Kasumi-1 (cell line): ENCODE measurements around the gene GPR180.

Source experiments
- DNase-seq, 2 experiments: peaks; one replicate each; lab custom pipeline; 2025; lab: John Stamatoyannopoulos, UW

GPR180 gene

DNA sequence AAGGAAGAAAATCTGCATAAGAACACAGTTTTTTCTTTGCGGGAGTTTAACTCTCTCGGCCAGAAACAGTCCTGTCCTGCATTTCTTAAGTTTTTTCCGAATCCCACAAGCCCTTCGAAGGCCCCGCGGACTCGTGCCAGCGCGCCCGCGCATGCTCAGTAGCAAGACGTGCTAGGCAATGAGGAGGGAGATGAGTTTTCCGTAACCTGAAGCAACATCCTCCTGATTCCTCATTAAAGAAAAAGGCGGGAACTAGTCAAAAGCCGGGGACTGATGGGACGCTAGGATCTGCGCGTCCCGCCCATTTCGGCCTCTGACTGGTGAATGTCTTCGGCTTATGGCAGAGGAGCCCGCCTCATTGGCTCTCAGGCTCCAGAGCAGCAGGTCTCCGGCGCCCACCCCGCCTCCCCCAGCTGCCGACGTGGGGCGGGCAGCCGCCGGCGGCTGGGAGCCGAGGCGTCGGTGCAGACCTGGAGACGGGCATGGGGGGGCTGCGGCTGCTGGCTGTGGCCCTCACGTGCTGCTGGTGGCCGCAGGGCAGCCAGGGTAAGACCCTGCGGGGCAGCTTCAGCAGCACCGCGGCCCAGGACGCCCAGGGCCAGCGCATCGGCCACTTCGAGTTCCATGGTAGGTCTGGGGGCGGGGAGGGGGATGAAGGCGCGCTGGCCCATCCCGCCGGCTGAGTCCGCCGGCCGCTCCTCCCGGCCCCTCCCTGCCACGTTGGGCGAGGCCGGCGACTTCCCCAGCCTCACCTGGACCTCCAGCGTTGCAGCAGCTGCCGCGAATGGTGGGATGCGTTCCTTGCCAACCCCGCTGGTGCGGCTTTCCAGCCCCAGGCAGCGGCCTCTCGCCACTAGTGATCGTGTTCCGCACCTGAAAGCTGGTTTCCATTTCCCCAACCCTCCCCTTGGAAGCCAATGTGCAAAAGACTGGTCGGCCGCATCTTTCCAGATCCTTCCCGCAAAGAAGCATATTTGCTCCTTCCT lies at the start of gene GPR180:
Gene GPR180 (plus strand): TSS at position 412 of the 986 bp plus-strand sequence. CDS start 71 bp downstream, at position 483.
- DNase-seq, result peak; percentile 99

DNA sequence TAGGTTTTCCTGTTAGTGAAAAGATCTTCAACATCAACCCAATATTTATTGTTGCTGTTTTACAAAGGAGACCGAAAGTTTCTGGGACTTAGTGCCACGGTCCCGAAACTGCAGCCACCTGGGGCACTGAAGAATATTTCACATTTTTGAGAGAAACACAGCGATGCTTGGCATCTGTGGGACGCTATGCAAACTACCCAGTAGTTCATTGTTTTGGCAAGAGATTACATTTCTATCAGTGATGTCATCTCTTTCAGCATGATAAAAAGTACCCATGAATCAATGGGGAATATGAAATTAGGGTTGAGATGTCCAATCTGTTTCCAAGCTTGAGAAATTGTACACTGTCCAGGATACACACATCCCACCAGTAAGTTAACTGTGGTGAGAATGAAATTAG lies 49.6 kb upstream of the GPR180 start:
- no peak for DNase-seq

DNA sequence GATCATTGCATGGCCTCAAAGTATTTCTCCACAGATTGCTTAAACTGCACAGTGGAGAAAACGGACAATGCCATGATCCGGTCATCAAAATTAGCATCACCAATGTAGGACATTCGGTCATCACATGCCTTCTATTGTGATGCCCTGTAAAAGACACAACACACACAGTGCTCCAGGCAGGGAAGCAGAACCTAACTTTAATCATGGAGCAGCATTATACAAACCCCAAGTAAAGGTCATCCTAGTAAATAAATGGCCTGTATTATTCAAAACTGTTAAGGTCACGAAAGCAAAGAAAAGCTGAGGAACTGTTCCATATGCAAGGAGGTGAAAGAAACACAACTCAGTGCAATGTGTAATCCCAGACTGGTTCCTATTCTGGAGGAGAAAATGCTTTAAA lies 47.9 kb upstream of the GPR180 start:
- no peak for DNase-seq

DNA sequence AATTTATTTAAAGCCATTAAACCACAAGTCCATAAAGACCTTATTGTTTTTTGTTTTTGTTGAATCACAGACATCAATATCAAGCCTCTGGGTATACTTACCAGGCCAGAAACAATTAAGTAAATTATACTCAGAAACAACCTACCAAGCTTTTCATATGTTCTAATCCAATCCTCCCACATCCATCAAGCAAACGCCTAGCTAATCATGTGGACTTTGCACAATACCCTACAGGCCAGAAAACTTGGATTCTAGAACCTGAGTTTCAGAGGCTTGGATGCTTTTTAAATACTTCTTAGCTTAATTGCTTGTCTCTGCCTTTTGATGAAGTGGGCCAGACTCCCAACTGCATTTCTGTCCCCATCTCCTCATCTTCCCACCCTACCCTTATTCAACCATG lies 45.6 kb upstream of the GPR180 start:
- DNase-seq, result no peak

DNA sequence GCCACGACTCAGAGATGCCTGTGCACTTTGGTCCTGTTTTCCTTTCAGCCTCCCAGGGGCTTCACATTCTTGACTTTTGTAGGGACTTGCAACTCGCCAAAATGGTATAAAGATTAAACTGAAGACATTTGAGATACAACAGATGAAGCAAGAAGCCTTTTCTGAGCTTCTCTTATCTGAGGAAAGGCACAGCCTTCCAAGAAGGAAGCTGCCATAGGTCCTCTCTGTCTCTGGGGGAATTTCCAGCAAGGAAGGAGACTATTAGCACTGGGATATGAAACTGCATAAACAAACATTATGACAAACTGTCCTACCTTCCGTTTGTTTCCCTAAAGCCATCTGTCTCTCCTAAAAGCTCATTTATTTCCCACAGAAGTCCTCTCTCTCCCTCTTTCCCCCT lies 45.0 kb upstream of the GPR180 start:
- DNase-seq, result no peak

DNA sequence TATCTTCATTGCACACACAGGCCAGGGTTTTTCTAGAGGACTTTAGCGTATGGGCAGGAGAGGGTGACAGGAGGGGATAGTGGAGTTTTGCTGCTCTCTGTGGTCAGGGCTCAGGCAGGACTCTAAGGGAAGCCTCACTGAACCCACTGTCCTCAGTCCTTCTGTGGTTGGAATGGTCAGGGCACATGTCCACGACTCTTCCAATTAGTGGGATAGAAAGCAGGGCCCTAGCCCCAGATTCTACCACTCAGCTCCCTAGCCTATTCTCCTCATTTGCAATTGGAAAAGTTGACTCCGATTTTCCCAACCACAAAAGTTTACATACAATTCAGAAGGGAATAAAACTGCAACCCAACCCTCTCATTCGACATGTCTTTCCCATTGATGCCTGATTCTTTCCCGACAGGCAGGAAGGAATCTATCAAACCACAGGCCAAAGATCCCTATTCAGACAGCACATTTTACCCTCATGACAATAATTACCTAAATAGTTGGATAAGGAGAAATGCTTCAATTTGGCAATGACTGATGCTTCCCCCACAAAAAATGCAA lies 43.9 kb upstream of the GPR180 start:
- no peak for DNase-seq

DNA sequence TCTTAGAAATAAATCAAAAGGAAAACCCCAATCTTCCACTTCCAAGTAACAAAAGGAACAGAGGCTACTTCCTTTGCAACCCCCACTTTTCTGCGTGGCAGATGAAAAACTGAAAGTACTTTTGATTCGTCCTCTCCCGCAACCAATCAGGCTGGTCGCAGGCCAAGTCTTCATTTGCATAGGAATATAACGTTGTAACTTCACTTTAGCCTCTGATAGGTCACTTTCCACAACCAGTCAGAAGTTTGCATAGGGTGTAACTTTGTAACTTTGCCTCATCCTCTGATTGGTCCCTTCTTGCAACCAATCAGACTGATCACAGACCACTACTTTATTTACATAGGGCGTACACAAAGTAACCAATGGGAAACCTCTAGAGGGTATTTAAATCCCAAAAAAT lies 42.9 kb upstream of the GPR180 start:
- no peak for DNase-seq

DNA sequence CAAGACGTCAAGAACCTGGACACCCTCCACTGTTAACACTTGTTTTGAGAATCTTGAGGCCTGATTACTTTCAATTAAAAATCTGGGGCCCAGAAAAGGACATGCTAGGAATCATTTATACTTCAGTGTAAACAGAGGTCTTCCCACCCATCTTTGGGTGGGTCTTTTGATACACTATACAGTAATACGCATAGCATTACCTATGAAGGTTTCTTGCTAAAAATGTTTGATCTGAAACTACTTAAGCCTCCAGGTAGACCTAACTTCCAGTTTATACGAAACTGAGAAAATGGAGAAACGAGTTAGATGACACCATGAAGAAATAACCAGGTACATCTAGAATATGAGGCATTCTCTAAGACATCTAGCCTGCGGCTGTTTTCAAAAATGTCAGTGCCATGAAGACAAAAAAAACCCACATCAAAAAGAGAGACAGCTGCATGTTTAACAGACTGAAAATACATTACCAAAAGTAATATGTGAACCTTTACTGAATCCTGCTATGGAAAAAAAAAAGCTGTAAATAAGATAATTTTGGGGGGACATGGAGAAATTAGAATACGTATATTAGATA lies 42.3 kb upstream of the GPR180 start:
- DNase-seq, result no peak

DNA sequence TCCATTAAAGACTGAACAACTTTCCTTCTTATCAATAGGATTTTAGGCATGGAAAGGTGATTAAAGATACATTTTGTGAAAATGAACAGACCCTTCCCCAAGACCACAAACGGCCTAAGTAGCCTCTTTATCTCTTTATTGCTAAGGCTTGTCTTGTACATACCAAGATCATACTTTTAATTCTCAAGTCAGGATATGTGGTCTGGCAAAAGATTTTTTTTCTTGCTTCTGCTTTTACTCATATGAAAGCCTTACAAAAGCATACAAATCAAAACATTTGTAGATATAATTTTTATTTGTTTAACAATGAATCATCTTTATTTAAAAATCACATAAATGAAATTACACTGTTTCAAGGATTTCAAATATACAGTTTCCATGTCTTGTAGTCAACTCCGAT lies 41.5 kb upstream of the GPR180 start:
- DNase-seq, result no peak

DNA sequence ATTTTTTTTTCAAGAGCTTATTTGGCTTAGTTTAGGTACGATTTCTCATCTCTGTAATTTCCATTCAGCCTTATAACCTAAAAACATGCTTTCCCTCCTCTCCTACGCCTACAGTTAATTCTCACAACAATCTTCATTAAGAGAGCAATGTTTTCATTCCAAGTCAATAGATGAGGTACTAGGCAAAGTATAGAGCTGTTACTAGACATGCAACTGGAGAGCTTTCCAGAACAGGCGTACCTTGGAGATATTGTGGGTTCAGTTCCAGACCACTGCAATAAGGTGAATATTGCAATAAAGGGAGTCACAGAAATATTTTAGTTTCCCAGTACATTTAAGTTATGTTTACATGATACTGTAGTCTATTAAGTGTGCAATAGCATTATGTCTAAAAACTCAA lies 40.5 kb upstream of the GPR180 start:
- no peak for DNase-seq

DNA sequence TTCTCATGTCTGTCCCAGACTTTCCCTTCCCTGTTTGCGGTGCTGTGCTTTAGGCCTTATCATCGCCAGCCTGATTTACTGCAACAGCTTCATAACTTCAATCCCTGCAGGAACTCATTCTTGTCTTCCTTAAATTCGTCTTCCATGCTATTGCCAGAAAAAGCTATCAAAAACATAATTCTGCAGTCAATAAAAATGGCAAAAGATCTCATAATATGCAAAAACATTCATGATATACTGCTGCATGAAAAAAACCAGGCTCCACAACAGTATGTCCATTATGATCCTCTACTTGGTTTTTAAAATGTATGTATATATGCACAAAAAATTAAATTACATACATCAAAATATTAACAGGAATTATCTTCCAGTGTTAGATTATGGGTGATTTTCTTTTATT lies 34.1 kb upstream of the GPR180 start:
- DNase-seq, result no peak

DNA sequence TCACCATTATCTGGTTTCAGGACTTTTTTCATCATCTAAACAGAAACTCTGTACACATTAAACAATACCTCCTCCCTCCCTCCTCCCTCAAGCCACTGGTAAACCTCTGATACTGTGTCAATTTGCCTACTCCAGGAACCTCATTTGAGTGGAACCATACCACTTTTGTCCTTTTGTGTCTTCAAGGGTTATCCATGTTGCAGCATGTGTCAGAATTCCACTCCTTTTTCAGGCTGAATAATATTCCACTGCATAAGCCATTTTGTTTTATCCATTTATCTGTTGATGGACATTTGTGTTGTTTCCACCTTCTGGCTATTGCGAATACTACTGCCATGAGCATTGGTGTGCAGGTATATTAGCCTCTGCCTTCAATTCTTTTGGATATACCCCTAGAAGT lies 33.2 kb upstream of the GPR180 start:
- no peak for DNase-seq

DNA sequence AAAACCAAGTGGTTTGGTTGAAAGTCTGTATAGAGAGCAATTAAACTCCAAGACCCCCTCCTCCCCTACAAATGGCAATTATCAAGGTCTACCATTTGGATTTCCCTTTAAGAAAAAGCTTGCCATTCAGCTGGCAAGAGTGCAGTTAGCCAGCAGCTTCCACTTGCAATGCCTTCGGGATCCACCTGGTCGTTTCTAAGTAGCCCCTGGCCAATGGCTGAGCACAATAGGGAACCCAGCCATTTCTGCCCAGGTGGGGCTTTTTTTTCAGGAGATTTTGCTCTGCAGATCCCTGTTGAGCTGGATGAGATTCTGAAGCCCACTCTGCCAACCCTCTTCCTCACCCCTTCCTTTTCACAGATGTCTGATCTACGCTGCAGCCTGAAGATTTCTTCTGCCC lies 32.0 kb upstream of the GPR180 start:
- no peak for DNase-seq

DNA sequence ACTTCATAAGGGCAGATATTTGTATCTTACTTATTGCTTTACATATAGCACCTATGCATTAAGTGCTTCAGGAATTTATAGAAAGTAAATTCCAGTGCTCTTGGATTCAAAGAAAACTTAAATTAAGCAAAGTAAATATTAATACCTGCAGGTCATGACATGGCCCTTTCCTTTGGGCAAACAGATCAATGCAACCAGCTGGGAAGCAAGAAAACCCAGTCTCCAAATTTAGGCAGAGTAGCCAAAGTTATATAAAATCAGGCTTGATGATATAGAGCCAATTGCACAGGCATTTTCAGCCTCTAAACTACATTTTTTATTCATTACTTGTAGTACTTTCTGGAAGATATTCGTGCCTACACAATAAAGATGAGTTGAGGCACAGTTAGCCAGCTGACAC lies 22.6 kb upstream of the GPR180 start:
- no peak for DNase-seq

DNA sequence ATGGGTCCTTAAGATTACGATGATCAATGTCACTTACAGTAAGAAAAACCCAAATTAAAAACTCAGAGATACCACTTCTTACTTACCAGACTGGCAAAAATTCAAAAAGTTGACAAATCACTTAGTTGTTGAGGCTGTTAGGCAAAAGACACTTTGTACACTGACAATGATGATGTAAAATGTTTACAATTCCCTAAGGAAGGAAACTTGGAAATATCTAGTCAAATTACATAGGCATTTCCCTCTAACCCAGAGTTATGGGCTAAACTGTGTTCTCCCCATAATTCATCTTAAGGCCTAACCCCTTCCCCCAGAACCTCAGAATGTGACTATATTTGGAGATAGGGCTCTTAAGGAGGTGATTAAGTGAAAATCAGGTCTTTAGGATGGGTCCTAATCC lies 17.7 kb upstream of the GPR180 start:
- no peak for DNase-seq

DNA sequence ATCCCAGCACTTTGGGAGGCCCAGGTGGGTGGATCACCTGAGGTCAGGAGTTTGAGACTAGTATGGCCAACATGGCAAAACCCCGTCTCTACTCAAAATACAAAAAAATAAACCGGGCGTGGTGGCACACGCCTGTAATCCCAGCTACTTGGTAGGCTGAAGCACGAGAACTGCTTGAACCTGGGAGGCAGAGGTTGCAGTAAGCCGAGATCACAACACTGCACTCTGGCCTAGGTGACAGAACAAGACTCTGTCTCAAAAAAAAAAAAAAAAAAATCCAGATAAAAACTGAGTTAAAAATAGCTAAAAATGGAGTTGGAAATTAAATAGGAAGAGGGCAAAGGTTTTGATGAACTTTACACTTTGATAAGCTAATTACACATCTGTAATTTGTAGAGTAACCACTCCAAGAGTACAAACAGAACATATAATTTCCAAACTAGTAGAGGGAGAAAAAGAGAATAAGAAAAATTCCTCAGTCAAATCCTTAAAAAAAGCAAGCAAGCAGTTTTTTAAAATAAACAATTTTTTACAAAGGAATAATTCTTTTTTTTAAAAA lies 16.0 kb upstream of the GPR180 start:
- DNase-seq, result no peak

DNA sequence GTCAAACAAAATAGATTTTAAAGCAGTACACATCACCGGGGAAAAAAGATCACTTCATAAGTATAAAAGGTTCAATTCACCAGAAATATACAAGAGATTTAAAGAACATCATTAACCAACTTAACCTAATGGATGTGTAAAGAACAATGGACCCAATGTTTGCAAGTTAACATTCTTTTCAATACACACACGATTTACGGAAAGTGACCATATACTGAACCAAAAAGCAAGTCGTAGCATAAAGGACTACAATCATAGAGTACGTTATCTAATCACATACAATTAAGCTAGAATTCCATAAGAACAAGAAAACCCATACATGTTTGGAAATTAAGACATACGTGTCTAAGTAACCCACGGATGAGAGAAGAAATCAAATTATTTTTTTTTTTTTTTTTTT lies 15.3 kb upstream of the GPR180 start:
- no peak for DNase-seq

DNA sequence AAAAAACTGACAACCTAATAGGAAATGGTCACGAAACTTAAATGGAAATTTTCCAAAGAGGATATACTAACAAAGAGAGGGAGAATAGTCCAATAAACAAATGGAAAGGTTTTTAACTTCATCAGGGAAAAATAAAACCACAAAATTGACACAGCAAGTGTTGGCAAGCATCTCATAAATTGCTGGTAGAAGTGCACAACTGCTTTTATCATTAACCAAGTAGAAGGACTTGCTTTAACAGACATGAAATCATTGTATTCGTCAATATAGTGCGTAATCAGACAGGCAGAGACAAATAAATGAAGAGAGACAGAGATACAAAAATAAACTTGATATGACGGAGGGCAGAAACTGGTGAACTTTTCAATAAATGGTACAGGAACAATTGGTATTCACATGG lies 13.1 kb upstream of the GPR180 start:
- no peak for DNase-seq

DNA sequence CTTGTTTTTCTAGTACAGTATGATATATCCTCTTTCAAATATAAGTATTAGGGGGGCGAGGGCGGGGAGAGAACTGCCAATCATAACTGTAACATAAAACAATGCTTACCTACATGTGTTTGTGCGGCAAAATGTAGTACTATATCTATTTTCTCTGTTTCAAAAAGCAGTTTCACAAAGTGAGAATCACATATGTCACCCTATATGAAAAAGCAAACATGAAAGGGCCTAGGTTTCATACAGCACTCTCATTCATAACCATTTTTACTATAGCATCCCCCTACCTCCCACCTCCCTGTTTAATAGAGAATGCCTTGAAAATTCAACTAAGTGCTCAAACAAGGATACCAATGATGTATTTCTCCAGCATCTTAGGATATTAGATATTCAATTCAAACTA lies 10.9 kb upstream of the GPR180 start:
- no peak for DNase-seq

DNA sequence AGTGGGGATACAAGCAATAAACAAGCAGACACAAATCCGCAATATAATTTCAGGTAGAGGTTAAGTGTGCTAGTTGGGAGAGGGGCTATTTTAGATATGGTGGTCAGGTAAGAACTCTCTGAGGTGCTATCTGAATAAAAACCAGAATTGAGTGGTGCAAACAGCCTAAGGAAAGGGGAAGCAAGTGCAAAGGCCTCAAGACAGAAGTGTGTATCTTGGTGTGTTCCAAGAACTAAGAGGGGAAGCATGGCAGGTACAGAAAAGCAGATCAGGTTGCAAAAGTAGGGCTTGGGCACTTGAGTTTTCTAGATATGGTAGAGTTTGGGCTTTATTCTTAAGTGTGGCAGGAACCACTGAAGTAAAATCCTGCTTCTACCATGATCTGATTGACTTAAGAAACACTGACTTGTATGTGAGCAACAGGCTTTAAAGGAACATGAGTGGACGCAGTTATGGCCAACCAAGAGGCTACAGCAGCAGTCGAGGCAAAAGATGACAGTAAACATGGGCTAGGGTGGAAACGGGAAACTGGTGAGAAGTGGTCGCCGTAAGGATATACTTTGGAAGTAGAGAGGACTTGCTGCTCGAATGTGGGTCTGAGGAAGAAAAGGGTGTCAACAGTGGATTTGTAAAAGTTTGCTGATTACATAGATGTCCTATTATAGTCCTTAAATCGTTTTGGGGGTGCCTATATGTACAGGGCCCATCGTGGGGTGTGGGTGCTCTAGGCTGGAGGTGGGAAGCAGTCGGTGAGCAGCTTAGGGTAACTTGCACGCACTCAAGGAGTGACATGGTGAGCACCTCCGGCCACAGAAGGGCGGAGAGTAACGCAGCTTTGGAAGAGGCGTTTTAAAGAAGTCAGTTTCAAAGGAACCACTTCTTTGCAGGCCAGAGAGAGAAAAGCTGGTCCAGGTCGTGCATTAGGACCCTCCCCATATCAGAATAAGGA lies 6.4 kb upstream of the GPR180 start:
- peak; percentile 56 to 60 for DNase-seq

DNA sequence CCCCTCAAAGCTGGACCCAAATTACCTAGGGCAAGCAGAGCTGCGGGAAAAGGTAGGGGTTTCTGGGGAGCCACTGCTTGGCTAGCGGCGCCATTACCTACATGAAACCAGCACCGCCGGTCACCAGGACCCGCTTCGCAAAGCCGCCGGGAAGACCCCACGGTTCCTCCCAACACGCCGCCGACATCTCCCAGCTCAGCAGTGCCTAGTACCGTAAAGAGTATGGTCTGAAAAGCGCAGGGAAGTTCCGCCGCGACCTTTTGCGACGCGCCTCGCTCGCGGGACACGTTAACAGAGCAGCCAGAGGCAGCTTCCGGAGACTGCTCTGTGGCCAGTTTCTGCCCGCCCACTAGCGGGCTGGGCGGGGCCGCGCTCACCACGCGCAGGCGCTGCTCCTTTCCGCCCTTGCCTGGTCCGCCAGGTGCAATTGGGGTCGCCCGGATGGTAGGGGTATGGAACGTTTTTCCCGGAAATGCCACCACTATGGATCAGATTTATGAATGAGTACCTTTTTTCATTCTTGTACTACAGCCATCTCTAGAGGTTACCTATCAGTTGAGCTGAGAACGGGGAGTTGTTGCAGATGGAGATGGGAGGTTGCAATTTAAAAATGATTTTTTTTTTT lies 5.6 kb upstream of the GPR180 start, which contains the start of gene TGDS:
Gene TGDS (minus strand): TSS at position 203 of the 625 bp plus-strand sequence. CDS start 16 bp downstream, at position 187.
- DNase-seq, result peak; percentile 94
